GM19372 (cell line): ENCODE data around the gene SATB2.

Experiments used
- ATAC-seq: cut with Tn5 transposase; IDR thresholded peaks from one replicate; pipeline ENCODE4 v1.9.1; 2021; ENCODE audit warnings: mild to moderate bottlenecking, low read depth, moderate library complexity; ENCODE audit not compliant: unreplicated experiment

SATB2 gene

DNA sequence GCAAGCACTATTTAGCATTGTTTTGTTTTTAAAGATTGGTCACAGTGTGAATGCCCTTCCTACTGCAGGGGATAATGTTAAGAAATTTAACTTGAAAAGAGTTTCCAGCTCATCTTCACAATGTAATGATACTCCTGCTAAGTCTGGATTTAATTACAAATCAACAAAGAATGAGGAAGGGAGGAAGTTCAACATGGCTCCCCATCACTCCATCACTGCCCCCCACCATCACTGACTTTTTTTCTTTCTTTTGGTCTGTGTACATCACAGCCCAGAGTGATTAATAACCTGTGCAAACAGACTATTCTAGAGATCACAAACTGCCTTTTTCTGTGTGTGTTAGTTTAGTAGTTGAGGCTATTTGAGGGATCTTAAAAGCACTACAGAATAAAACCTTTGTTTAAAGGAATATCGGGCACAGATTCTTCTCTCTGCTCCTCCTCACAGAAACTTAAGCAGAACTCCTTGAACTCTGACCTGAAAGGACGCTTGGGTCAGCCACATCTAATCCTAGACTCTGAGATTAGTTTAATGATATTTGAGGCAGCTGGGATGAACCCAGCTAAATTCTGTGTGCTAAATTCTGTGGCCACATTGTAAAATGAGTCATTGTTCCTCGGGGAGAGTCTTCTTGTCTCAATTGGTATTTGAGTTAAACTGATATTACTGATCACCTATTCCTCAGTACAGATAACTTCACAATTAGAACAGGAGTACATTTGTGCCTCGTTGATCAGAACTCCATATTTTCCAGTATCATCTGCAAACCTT, 47.8 kb downstream of the SATB2 start:
- ATAC-seq, result no peak

DNA sequence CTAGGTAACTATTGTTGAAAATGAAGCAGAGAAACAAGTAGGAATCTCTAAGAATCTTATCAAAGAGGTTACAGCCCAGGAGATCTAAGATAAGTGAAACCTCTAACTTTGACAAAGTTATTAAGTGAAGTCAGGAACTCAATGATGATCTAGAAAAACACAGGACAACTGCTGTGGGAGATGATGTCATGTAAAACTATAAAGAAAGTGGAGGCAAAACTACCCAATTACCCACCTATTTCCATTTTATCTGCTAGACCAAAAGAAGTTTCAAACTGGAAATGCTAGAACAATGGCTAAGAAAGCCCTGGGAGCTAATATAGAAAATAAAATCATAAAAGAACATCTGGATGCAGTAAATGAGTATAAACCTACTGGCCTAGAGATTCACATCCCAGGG, 50.3 kb downstream of the SATB2 start:
- ATAC-seq, result no peak

DNA sequence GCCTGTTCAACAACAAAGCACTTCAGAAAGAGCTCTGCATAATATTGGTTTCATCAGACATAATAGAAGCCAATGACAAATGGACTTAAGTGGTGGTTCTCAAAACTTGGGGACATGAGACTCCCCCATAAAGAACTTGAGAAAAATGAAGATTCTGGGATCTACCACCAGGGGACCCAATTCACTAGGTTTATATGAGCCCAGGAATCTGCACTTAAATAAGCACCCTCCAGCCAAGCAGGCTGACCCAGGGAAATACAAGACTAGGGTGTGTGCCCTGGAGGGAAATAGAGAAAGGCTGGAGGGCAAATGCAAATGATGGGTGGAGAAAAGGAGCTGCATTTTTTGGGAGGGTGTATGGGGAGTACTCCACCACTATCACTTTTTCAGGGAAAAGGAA, 52.5 kb downstream of the SATB2 start:
- ATAC-seq, result no peak

DNA sequence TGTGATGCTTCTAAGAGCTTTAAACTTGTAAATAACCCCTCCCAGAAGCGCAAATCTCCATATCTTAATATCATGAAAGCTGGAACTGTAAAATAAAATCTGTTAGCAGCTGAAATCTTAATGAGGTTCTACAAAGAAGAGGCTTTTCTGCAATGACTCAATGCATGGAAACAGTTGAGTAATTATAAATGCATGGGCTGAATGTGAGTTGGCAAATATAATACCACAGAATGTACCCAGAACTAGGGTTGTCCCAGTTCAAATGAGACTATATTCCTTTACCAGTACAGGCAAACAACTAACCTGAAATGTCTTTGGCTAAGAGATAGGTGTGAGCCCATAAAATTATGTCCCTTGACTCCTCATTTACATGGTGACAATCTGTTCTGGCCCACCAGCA, 52.9 kb downstream of the SATB2 start:
- ATAC-seq, result no peak

DNA sequence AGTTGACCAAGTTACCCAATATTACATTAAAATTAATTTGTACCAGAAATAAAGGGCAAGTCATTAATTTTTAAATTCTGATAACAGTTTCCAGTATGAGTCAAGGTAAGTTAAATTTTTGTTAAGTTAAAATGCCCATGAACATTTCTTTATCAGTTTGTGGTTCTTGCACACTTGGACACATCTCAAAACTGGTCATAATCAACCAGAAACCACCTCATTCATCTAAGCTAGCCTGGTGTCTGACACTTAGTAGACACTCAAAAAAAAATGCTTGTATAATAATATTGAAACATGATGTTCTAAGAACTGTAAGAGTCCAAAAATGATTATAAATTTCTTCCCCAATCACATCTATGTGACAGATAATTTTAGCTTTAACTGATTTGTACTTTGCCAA, 62.4 kb downstream of the SATB2 start:
- ATAC-seq, result no peak

DNA sequence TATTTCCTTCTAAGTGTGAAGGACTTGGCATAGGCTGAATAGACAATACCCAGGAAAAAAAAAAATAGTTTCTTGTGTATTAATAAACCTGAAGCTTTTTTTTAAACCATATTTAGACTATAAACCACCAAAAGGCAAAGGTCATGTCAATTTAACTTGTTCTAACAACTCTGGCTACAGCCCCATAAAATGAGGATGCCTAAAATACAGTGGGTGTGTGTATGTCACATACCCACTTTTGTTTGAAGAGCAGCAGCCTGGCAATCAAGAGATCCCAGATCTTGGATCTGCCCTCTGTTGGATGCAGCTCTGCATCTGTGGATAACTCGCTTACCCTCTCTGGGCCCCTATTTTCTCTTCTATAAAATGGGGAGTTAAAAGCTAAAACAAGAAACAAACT, 65.4 kb downstream of the SATB2 start:
- no peak for ATAC-seq

DNA sequence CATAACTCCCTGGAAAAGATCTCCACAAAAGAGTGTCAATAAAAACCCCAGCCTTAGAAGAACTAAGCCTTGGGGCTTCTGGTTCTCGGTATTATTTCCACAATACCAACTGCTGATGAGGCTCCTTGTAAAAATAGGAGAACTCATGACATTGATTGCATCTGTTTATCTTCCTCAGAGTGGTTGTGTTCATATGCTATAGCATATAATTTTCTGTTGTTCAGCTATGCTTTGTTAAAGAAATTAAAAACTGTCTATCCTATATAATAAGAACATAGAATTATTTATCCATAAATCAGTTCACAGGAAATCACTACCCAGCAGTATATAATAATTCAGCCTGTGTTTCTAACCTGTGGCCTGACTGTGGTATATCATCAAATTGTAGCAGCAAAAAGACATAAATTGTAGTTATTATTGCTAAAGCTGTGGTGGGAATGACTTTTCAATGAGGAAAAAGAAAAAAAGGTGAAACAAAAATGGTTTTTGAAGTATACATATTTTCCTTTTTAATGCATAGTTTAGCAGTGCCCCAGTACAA, 68.9 kb downstream of the SATB2 start:
- ATAC-seq, result no peak

DNA sequence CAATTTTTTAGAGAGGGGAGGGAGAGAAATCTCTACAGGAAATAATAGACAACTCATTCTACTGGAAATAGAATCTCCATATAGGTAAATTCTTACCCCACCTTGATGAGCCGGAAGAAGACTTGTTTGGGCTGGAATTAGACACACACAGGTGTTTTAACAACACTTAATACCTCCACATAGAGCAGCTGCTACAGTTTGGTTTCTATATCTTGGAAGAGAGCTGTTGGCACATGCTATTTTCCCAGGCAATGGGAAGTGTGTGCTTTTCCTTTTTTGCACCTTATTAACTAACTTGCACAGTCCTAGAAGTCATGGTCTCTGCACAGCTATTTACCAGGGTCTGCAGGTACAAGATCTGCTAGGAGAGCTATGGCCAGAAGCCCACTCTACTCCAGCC, 73.7 kb downstream of the SATB2 start:
- no peak for ATAC-seq

DNA sequence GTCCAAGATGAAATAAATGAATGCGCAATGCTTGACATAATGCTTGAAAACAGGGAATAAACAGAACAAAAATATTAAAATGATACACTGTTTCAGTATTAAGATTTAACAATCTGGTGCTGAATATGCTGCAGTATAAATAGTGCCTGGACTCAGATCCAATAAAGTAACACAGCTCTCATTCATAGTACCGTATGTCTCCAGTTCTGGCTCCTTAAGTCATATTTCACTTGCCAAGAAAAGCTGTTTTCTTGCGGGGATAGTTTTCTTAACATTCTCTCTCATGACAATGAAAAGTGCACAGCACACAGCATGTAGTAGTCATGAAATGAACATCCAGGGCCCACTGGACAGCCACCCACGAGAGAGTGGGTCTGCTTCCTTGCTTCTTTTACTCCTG, 74.7 kb downstream of the SATB2 start:
- ATAC-seq, result no peak

DNA sequence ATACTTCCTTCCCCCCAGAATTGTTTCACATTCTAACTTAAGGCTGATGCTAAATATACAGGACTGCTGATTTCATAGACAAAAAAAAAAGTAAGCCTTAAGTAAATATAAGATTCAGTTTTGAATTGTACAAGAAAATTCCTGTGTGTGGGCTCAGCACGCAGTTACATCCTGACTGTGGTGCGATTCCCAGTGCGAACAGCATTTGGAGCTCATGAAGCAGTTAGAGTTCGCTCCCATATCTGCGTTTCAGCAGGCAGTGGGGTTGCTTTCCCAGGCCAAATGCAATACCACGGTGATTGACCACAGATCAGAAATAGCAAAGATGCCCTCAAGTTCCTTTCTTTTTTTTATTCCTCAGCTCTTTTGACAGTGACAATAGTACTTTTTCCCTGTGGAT, 75.6 kb downstream of the SATB2 start:
- no peak for ATAC-seq

DNA sequence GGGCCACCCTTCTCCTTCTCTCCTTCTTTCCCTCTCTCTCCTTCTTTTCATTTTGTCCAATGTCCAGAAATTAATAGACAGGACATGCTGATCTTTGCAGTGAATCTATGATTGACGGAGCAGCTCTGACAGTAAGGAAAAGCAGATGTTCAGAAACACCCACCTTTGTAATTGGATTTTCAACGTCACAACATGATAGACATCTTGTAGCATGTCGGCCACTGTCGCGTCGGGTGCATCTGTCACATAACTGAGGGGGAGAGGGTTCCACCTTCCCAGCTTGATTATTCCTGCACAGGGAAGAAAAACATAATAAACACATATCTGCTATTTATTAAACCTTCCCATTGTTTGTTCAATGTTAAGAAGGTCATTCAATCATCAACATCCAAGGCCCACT, 76.2 kb downstream of the SATB2 start:
- no peak for ATAC-seq

DNA sequence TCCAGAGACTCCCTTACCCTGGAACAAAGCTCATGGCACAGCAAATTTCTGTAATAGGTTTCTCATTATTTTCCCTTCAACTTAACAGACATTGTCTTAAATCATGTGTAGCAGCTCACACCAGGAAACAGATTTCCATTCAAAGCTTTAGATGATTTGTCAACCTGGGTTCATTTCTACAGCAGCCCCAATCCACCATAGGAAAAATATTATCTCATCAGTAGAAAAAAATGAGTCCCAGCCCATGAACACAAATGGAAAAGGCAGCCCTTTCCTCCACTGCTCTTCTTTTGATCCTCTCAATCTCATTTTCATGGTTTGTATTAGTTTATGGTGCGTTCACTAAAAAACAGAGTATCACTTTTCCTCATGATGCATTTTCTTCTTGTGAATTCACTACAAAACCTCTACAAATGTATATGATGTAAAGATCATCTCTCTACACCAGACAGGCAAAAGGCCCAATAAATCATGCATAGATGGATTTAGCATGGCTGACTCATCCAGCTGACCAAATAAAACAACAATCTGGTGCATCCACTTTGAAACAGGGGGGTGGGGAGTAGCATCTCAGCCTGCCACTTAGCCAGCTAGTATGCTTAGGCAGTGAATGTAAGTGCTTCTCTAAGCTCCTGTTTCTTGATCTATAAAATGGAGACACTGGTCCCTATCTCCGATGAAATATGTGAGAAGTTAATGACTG, 78.6 kb downstream of the SATB2 start:
- no peak for ATAC-seq

DNA sequence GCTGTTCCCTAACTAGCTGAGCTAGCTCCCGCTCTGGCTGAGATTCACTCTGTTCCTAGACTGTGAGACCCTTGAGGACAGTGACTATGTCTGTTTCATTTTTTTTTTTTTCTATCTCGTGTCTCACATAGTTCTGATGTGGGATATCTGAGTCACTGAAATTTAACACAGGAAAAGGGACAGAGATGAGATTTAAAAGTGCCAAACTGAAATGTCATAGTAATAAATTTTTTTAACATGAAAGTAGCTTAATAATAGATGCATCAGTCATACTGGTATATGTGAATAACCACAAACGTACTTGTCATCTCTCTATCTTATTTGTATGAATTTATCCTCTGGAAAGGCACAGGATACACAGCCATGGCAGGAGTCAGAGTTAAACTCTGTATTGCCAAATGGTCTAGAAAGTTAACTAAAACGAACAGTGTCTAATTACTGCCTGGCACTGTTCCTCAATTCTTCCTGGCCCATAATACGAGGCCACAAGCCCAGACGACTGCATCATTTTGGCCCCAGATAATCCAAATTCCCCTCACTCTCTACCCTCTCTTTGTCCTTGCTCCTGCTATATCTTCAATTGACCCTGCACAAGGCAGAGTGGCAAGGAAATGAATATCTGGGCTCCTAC, 87.5 kb downstream of the SATB2 start:
- ATAC-seq, result no peak

DNA sequence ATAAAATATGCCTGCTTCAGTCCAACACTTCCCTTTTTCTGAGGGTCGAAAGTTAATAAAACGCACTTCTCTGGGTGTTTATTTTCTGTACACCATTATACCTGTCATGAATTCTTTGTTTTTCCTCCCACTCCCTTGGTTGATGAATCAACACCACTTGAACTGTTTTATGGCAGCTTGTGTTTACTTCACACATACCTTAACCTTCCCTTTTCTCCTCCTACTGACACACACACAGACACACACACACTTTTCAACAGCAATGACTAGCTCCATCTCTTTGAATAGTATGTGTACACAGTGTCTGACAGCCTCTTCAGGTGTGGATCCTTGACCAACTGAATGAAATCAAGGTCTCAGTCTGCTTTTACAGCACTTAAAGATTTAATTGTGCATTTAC, 91.3 kb downstream of the SATB2 start:
- no peak for ATAC-seq

DNA sequence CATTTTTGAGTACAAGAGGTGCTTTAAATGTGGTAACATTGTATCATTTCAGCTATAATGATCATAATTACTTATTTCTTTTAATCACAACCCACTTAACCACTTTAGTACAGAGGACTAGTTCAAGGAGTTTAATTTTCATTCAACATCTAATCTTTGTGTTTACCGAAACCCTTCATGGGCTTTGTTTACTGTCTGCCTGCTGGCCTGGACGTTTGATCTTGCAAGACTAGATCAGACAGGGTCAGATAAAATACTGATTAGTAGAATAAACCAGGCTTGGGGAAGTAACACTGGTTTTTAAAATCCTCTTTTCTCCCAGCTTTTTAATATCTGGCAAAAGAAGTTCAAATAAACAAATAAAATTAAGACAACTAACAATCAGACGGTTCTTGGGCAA, 93.6 kb downstream of the SATB2 start:
- no peak for ATAC-seq

DNA sequence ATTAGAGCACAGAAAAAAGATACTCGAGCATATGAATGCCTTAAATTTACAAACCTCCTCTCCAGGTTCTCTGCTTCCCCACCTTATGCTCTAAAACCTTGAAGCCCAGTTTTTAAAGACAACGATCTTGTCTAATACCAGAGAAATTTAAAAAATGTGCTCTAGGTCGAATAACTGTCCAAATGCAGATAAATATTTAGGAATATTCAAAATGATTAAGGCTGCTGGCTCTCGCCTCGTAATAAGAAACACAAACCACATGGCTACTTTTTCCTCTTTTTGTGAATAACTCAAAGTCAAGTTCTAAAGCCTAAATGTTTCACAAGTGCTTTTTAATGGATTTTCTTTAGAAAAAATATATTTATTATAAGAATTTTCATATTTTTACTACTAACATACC, 101.3 kb downstream of the SATB2 start:
- ATAC-seq, result no peak

DNA sequence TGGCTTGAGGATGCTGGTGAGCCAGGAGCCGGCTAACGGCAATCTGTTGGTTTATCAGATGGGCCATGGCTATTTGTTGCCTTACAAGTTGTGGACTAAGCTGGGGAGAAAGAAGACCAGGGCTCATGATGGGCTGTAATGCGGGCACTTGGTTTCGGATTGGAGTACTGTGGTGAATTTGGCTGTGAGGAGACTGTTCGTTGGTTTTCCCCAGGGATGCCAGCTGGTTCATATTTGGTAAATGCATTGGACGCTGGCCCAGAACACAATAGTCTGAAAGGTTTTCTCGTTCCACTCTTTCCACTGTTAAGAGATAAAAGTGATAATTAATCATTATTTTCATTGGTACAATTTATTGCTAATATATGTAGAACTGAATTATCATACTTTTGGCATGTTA, 108.9 kb downstream of the SATB2 start:
- ATAC-seq, result no peak

DNA sequence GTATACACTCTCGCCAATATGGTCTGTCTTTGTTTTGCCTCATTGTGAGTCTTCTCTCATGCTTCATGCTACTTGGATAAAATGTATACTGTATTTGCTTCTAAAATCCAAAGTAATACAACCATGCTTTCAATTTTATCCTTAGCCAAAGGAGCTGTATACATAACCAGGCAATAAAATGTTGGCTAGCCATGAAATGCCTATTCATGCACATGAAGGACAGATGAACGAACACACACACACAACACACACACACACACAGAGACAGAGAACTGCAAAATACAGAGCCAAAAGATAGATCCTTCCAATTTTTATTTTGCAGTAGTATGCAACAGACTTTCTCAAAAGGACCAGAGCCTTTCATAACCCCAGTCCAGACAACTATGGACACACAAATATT, 113.7 kb downstream of the SATB2 start:
- ATAC-seq, result no peak

DNA sequence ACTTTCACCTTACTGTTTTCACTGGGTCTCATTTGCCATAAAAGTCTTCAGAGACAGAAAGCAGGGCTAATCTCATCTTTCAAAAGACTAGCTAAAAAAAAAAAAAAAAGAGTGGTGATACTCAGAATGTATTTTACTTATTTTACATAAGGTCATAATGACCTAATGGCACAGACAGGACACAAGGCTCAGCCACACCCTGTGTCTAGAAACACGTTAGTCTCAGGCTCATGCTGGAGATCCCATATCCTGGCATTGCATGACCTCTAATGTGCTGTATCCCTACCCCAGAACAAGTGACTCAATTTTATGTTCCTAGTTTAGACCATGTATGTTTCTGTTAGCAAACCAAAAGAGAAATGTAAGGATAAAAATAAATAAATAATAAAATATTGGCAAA, 115.4 kb downstream of the SATB2 start:
- ATAC-seq, result no peak

DNA sequence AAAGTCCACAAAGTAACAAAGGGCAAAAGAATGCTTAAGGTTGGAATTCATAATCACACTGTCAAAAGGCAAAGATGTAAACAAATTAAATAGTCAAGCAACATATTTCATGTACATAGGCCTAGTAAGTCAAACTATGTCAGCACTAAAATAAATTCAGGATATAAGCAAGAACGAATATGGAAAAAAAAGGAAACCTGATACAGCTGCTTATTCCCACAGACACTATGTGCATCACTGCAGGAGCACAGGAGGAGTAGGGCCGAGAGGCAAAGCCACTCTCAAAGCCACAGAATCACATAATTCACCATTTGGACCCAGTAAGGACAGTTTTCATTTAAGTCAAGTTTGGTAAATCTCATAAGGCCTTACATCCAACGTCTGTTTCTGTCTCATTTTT, 116.6 kb downstream of the SATB2 start:
- no peak for ATAC-seq

DNA sequence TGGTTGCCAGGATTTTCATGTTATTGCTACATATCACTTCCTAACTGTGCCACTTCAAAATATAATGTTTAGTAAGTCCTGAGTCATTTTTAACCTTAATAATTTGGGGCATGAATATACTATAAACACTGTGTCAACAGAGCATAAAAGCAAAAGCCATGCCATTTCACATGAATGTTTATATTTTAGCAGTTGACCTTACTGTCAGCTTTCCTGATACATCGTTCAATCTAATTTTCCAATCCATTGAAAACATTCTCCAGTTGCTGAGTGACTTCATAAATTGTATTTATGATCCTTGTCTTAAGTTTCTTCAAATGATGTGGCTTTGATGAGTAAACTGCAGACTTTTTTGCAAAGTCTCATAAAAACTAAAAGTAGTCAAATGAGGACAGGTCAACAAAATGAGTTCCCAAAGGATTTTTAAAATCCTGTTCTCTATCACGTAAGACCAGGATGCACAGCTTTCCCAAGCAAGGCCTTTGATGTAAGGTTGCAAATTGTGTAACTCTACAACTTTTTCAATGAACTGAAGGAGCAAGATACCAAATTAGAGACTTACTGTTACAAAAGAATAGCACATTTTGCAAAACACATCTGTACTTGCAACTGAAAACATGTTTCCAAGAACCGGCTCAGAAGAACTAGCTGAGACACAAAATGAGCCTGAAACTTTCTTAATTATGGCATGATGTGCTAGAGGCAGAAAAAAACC, 117.7 kb downstream of the SATB2 start:
- ATAC-seq, result no peak
